ENCODE measurements around the gene ELK4. TPM values are rescaled to one million over a fixed set of nuclear protein-coding genes. Genes with fewer than 3 reads are reported as not detected.

The ELK4 gene

GRCh38 chr1:205563927-205564441 lies 67.8 kb downstream of the ELK4 start:
- Histone ChIP-seq H3K4me2 (ENCODE audit: low read length) (no peak overlapping the region), H3K27me3 (ENCODE audit: control insufficient read depth, insufficient read depth, low read length) (peaks cover 56% of the 10 kb centered on the region), H3K4me3 (ENCODE audit: low read length) (no peak overlapping the region), H3K4me1 (ENCODE audit: control insufficient read depth, insufficient read depth, low read length) (no peaks in the 10 kb centered on the region), H3K9ac (ENCODE audit: low read depth, low read length) (no peak overlapping the region), H3K9me3 (replicated peaks; ENCODE audit: low read length) (no peaks in the 10 kb centered on the region), H3K36me3 (ENCODE audit: insufficient read depth, low read length) (no peaks in the 10 kb centered on the region)

GRCh38 chr1:205561501-205562203 lies 70.2 kb downstream of the ELK4 start:
- Histone ChIP-seq H3K36me3 (ENCODE audit: insufficient read depth, low read length) (no peaks in the 10 kb centered on the region), H3K27me3 (ENCODE audit: control insufficient read depth, insufficient read depth, low read length) (peaks cover 43% of the 10 kb centered on the region), H3K9ac (ENCODE audit: low read depth, low read length) (no peak overlapping the region), H3K4me2 (ENCODE audit: low read length) (no peak overlapping the region), H3K4me1 (ENCODE audit: control insufficient read depth, insufficient read depth, low read length) (no peaks in the 10 kb centered on the region), H3K4me3 (ENCODE audit: low read length) (no peak overlapping the region), H3K9me3 (replicated peaks; ENCODE audit: low read length) (no peaks in the 10 kb centered on the region)

Small RNAs within 50 kb of the gene (small RNA-seq; reads per million reads assigned to genes)
- gene RNU2-19P (0.77 reads per million, percentile 14 among the genes with 10 or more reads in this experiment), gene RNU6-418P (not detected)
